ENCODE data around the gene SLC7A14.

SLC7A14 gene

GRCh38 chr3:170477395-170477794 is 108.5 kb downstream of the SLC7A14 start:
- TF ChIP-seq ZC3H10 (CRISPR knock-in tag; IDR thresholded peaks at IDR 0.05) (no peak), POU6F1 (CRISPR knock-in tag; IDR thresholded peaks at IDR 0.05; ENCODE audit: borderline replicate concordance, low read depth) (no peak), CSRNP3 (CRISPR knock-in tag; IDR thresholded peaks at IDR 0.05) (no peak), ZFP3 (CRISPR knock-in tag; IDR thresholded peaks at IDR 0.05) (no peak), SNAI2 (CRISPR knock-in tag; IDR thresholded peaks at IDR 0.05) (no peak), ZNF70 (CRISPR knock-in tag; IDR thresholded peaks at IDR 0.05) (no peak), GLIS3 (CRISPR knock-in tag; IDR thresholded peaks at IDR 0.05) (no peak)
- ATAC-seq, result peak; percentile 48; the same call in 2 of the 3 replicates

GRCh38 chr3:170476291-170476690 is 109.6 kb downstream of the SLC7A14 start:
- peak; percentile 52 for ATAC-seq
- TF ChIP-seq CSDC2 (CRISPR knock-in tag; IDR thresholded peaks at IDR 0.05) (no peak), CREB5 (CRISPR knock-in tag; IDR thresholded peaks at IDR 0.05; ENCODE audit: low read depth) (no peak), ISL1 (CRISPR knock-in tag; IDR thresholded peaks at IDR 0.05) (no peak), SNAI2 (CRISPR knock-in tag; IDR thresholded peaks at IDR 0.05) (0 out of 2 replicates have a peak, but pooled peaks have one; percentile 36), ZFP30 (CRISPR knock-in tag; IDR thresholded peaks at IDR 0.05) (no peak), ZNF70 (CRISPR knock-in tag; IDR thresholded peaks at IDR 0.05) (no peak), TCF4 (CRISPR knock-in tag; IDR thresholded peaks at IDR 0.05; ENCODE audit: borderline replicate concordance) (no peak)

GRCh38 chr3:170475092-170475685 is 110.7 kb downstream of the SLC7A14 start:
- TF ChIP-seq ZNF565 (CRISPR knock-in tag; conservative IDR thresholded peaks at IDR 0.05; ENCODE audit: low read depth), result no peak
- no peak for TF ChIP-seq RARB (CRISPR knock-in tag; IDR thresholded peaks at IDR 0.05)
- no peak for TF ChIP-seq OSR1 (CRISPR knock-in tag; IDR thresholded peaks at IDR 0.05)
- TF ChIP-seq ZFP30 (CRISPR knock-in tag; IDR thresholded peaks at IDR 0.05), result no peak
- ATAC-seq, result peak; percentile 21; the same call in 1 of the 3 replicates

GRCh38 chr3:170473358-170473757 is 112.5 kb downstream of the SLC7A14 start:
- no peak for ATAC-seq
- no peak for TF ChIP-seq GLIS3 (CRISPR knock-in tag; IDR thresholded peaks at IDR 0.05)
- no peak for TF ChIP-seq ZNF8 (CRISPR knock-in tag; IDR thresholded peaks at IDR 0.05)
- no peak for TF ChIP-seq BACH2 (CRISPR knock-in tag; IDR thresholded peaks at IDR 0.05; ENCODE audit: borderline replicate concordance)
- no peak for TF ChIP-seq ISL1 (CRISPR knock-in tag; IDR thresholded peaks at IDR 0.05)
- TF ChIP-seq CSDC2 (CRISPR knock-in tag; IDR thresholded peaks at IDR 0.05), result no peak
- no peak for TF ChIP-seq TCF4 (CRISPR knock-in tag; IDR thresholded peaks at IDR 0.05; ENCODE audit: borderline replicate concordance)
- no peak for TF ChIP-seq ZNF70 (CRISPR knock-in tag; IDR thresholded peaks at IDR 0.05)
- no peak for TF ChIP-seq ZFP30 (CRISPR knock-in tag; IDR thresholded peaks at IDR 0.05)
- TF ChIP-seq RARB (CRISPR knock-in tag; IDR thresholded peaks at IDR 0.05), result no peak

GRCh38 chr3:170471149-170471548 is 114.7 kb downstream of the SLC7A14 start:
- no peak for ATAC-seq
- TF ChIP-seq ARNTL (CRISPR knock-in tag; IDR thresholded peaks at IDR 0.05; ENCODE audit: borderline replicate concordance, low read depth), result no peak
- TF ChIP-seq ZNF8 (CRISPR knock-in tag; IDR thresholded peaks at IDR 0.05), result no peak
- TF ChIP-seq CSRNP3 (CRISPR knock-in tag; IDR thresholded peaks at IDR 0.05), result no peak
- no peak for TF ChIP-seq ZNF70 (CRISPR knock-in tag; IDR thresholded peaks at IDR 0.05)
- no peak for TF ChIP-seq SNAI2 (CRISPR knock-in tag; IDR thresholded peaks at IDR 0.05)
- no peak for TF ChIP-seq RARB (CRISPR knock-in tag; IDR thresholded peaks at IDR 0.05)

All from SK-N-SH treated with all-trans-retinoic acid at 6 μM for 48 hours (cell line).